Measurements from ENCODE around the gene TUBGCP6.

TUBGCP6 gene

DNA sequence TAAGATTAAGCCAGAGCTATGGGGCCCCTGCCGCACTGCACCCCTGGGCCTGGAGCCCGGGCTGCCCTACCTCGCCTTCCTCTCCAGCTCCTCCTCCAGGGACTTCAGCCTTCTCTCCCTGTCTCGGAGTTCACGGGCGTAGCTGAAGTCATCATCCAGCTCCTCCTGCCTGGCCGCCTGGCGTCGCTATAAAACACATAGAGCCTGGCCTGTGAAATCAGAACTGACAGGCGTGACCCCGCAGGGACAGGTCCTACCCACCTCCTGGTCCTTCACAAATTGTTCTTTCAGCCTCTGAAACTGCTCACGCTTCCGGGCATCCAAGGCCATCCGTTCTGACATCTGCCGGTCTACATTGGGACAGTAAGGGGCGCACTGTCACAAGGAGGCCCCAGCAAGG, 20.8 kb downstream of the TUBGCP6 start:
- DNase-seq (ENCODE audit: low read depth) = no peak
- no peak overlapping the region for H3K4me3 ChIP-seq (ENCODE audit: low read depth, low read length)
- TF ChIP-seq MYC (IDR thresholded peaks at IDR 0.05; ENCODE audit: low read depth, low read length) = no peak
- TF ChIP-seq, protein P1, sequence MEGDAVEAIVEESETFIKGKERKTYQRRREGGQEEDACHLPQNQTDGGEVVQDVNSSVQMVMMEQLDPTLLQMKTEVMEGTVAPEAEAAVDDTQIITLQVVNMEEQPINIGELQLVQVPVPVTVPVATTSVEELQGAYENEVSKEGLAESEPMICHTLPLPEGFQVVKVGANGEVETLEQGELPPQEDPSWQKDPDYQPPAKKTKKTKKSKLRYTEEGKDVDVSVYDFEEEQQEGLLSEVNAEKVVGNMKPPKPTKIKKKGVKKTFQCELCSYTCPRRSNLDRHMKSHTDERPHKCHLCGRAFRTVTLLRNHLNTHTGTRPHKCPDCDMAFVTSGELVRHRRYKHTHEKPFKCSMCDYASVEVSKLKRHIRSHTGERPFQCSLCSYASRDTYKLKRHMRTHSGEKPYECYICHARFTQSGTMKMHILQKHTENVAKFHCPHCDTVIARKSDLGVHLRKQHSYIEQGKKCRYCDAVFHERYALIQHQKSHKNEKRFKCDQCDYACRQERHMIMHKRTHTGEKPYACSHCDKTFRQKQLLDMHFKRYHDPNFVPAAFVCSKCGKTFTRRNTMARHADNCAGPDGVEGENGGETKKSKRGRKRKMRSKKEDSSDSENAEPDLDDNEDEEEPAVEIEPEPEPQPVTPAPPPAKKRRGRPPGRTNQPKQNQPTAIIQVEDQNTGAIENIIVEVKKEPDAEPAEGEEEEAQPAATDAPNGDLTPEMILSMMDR (IDR thresholded peaks at IDR 0.05; ENCODE audit: low read depth, low read length) = no peak
- TF ChIP-seq, protein P2, sequence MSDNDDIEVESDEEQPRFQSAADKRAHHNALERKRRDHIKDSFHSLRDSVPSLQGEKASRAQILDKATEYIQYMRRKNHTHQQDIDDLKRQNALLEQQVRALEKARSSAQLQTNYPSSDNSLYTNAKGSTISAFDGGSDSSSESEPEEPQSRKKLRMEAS (IDR thresholded peaks at IDR 0.05; ENCODE audit: low read depth, low read length) = no peak
- TF ChIP-seq POLR2A (IDR thresholded peaks at IDR 0.05; ENCODE audit: extremely low read depth, insufficient read length) = no peak

DNA sequence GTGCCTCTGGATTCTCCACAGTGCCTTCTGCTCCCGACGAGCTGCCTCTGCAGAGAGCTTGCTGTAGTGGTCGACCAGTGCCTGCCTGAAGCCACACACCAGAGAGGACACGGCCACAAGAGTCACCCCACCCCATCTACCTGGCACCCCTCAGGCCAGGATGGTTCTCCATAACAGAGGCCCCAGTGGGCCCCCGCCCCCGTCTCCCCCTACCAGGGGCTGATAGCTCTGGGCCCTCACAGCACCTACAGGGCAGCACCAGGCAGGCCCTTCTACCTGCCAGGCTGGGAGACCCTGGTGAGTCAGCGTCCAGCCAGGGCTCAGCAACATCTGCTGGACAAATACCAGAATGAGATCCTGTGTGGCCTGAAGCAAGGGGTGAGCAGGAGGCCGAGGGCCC, 22.3 kb downstream of the TUBGCP6 start:
- no peak overlapping the region for H3K4me3 ChIP-seq (ENCODE audit: low read depth, low read length)
- no peak for DNase-seq (ENCODE audit: low read depth)
- TF ChIP-seq MYC (IDR thresholded peaks at IDR 0.05; ENCODE audit: low read depth, low read length) = no peak
- TF ChIP-seq POLR2A (IDR thresholded peaks at IDR 0.05; ENCODE audit: extremely low read depth, insufficient read length) = no peak
- TF ChIP-seq, protein P2 (IDR thresholded peaks at IDR 0.05; ENCODE audit: low read depth, low read length) = no peak
- TF ChIP-seq, protein P1 (IDR thresholded peaks at IDR 0.05; ENCODE audit: low read depth, low read length) = no peak

DNA sequence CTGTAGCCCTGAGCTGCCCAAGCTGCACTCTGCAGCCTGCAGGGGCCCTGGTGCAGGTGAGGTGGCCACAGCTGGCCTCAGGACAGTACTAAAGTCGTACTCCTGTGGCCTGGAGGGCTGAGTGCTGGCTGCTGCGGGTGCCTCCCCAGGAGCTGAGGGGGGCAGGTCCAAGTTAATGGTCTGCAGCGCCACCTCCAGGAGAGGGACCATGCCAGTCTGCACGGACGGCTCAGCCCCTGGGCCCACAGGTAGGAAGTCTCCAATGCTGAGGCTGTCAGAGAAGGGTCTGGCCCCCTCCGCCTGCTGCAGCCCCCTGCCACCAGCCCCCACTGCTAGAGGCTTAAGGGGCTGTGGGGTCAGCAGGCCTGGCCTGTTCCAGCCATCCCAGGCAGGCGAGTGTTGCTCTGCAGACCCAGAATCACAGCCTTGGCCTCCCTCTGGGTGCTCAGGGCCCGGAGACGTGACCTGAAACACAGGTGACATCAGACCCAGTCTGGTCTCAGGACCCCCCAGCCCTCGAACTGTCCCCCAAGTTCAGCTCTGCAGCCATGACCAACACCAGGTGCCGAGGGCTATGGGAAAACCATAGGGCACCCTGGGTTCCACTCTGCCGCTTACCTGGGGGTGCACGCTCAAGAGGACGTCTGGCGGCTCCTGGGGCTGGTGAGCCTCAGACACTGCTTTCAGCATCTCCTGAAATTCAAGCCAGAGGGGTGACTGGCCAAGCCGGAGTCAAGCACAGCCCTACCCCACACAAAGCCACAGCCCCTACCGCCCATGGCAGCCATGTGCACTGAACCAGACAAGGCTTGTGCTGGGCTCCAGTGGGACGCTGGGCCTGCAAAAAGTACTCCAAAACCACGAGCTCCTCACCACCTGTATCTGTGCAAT, 23.2 kb downstream of the TUBGCP6 start:
- TF ChIP-seq MYC (IDR thresholded peaks at IDR 0.05; ENCODE audit: low read depth, low read length) (no peak), POLR2A (IDR thresholded peaks at IDR 0.05; ENCODE audit: extremely low read depth, insufficient read length) (no peak)
- TF ChIP-seq, protein P1 (IDR thresholded peaks at IDR 0.05; ENCODE audit: low read depth, low read length) = no peak
- TF ChIP-seq, protein P2 (IDR thresholded peaks at IDR 0.05; ENCODE audit: low read depth, low read length) = no peak
- no peak for DNase-seq (ENCODE audit: low read depth)
- H3K4me3 ChIP-seq (ENCODE audit: low read depth, low read length) = no peak overlapping the region

- H3K4me3 ChIP-seq (ENCODE audit: low read depth, low read length) = no peak overlapping the region
- no peak for DNase-seq (ENCODE audit: low read depth)
- TF ChIP-seq, protein P2 (IDR thresholded peaks at IDR 0.05; ENCODE audit: low read depth, low read length) = no peak
- TF ChIP-seq, protein P1 (IDR thresholded peaks at IDR 0.05; ENCODE audit: low read depth, low read length) = no peak
- TF ChIP-seq POLR2A (IDR thresholded peaks at IDR 0.05; ENCODE audit: extremely low read depth, insufficient read length) = no peak
- no peak for TF ChIP-seq MYC (IDR thresholded peaks at IDR 0.05; ENCODE audit: low read depth, low read length)
Observed at GRCh38 chr22:50220603-50221409, 24.0 kb downstream of the TUBGCP6 start.

DNA sequence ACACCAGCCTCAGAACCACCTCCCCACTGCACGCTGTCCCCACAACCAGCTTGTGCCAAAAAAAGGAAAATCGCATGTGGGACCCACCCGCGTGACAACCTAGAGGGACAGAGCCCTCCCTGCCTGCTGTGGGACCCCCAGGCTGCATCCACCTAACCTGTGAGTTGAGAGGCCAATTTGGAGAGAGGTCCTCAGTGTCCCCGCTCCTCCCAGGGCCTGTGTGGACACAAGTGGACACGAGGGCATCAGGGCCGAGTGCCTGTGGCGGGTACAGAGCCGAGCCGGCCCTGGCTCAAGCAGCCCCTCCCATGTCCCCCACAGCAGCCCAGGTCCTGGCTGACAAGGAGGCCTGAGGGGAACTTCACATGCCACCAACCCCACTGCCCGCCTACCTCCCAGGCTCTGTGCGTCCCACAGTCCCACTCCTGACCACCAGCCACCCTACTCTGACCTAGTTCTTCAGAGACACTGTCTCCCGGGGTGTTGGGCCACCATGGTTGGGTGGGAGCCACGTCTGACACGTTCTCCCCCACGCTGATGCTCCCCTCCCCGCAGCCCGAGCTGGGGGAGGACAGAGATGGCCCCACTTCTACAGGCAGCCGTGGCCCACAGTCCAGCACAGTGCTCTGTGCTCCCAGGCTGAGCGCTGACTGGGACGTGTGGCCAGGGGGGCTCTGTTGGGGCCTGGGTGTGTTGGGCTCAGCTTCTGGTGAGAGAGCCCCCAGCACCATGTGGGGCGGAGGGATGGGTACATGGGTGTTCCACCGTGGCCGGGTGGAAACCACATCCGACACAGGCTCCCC, 24.8 kb downstream of the TUBGCP6 start:
- no peak overlapping the region for H3K4me3 ChIP-seq (ENCODE audit: low read depth, low read length)
- TF ChIP-seq, protein P2 (IDR thresholded peaks at IDR 0.05; ENCODE audit: low read depth, low read length) = no peak
- TF ChIP-seq, protein P1 (IDR thresholded peaks at IDR 0.05; ENCODE audit: low read depth, low read length) = no peak
- TF ChIP-seq POLR2A (IDR thresholded peaks at IDR 0.05; ENCODE audit: extremely low read depth, insufficient read length) (no peak), MYC (IDR thresholded peaks at IDR 0.05; ENCODE audit: low read depth, low read length) (no peak)
- no peak for DNase-seq (ENCODE audit: low read depth)
